T-helper 9 cell (primary cell): ENCODE measurements around the gene SCGB3A2.
"Not testable (repeated sequence)": the region's sequence is repeated elsewhere in the genome, so short reads cannot be mapped to it uniquely, and the experiment has no call there.

Experiments
- DNase-seq: peaks from one replicate; pipeline ENCODE4 v3.0.0-alpha.2; 2020

The SCGB3A2 gene

DNA sequence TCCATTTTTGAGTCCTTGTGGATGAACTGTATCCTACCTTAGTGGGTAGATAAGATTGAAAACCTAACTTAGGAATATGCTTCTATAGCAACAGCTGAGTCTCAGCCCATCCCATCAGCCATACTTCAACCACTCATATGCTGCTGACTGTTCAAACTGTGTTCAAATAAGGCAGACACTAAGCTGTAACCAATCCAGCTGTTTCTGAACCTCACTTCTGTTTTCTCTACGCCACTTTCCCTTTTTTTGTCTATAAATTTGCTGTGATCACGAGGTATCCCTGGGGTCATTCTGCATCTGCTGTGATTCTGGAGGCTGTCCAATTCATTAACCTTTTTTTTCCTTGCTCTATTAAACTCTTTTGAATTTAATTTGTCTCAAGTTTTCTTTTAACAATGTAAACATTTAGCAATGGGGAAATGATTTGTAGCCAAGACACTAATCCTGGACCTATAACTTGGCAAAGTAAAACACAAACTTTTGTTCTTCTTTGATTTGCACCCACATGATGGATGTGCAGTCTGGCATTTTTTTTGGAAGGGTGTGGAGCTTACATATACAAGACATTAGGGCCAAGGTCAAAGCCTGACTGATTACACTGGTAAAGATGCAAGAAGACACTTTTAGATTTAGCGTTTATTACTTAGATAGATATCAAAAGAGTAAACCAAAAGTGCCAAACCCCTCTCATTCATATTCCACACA, 14.9 kb upstream of the SCGB3A2 start:
- DNase-seq, result no peak

DNA sequence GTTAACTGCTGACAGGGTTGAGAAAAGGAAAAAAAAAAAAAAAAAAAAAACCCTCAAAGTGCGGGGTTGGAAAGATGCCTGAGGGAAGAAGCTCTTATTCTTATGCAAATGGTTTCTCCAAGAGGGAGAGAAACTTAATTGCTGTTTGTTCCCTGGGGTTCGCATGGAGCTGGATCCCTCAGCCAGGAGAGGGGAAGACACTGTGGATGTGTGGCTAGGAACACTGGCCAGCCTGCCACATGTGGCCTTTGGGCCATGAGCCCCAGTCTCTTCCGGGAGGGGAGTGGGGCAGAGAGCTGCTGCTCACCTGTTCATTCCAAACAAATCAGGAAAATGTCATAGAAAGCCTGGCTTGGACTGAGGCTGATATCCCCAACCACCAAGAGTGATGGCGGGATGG, 9.4 kb upstream of the SCGB3A2 start:
- no peak for DNase-seq

DNA sequence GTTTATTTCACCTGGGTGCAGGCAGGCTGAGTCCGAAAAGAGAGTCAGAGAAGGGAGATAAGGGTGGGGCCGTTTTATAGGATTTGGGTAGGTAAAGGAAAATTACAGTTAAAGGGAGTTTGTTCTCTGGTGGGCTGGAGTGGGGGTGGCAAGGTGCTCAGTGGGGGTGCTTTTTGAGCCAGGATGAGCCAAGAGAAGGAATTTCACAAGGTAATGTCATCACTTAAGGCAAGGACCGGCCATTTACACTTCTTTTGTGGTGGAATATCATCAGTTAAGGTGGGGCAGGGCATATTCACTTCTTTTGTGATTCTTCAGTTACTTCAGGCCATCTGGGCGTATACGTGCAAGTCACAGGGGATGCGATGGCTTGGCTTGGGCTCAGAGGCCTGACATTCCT, 8.6 kb upstream of the SCGB3A2 start:
- DNase-seq, result not testable (repeated sequence)

DNA sequence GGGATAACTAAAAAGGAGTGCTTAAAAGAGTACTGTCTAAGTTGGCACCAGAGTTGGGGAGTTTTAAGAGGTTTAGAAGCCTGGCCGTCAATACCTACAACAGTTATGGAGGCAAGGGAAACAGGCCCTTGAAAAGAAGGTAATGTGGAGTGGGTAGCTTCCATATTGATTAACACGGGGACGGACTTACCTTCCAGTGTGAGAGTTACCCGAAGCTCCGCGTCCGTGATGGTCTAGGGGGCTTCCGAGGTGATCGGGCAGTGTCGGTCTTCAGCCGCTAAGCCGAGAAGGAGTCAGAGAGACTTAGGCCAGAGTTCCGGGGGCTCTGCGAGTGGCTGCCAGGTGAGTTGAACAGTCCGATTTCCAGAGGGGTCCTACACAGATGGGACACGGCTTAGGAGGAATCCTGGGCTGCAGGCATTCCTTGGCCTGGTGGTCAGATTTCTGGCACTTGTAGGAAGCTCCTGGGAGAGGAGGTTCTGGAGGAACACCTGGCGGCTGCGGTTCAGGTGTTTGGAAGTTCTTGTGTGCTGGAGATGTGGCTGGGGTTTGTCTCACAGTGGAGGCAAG, 6.4 kb upstream of the SCGB3A2 start:
- not testable (repeated sequence) for DNase-seq

DNA sequence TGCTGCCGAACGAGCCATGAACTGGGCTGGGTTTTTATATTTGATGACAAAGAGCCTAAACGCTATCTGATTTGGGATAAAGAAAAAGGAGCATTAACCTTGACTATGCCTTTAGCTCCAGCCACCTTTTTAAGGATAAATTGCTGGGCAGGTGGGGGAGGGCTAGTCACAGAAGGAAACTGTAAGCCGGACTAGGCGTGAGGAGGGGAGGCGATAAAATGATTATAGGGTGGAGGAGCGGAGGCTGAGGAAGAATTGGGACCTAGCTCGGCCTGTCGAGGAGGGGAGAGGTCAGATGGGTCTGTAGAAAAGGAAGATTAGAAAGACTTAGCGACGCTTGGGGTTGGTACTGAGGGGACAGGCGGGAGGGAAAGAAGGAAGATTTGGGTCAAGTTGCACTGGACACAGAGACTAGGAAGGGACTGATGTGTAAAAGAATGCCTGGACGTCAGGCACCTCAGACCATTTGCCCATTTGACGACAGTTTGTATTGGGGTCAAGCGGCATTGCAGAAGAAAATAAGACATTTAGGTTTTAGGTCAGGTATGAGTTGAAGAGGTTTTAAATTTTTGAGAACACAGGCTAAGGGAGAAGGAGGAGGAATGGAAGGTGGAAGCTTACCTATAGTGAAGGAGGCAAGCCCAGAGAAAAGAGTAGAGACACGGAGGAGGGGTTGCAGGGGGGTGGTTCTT, 5.6 kb upstream of the SCGB3A2 start:
- DNase-seq, result not testable (repeated sequence)

DNA sequence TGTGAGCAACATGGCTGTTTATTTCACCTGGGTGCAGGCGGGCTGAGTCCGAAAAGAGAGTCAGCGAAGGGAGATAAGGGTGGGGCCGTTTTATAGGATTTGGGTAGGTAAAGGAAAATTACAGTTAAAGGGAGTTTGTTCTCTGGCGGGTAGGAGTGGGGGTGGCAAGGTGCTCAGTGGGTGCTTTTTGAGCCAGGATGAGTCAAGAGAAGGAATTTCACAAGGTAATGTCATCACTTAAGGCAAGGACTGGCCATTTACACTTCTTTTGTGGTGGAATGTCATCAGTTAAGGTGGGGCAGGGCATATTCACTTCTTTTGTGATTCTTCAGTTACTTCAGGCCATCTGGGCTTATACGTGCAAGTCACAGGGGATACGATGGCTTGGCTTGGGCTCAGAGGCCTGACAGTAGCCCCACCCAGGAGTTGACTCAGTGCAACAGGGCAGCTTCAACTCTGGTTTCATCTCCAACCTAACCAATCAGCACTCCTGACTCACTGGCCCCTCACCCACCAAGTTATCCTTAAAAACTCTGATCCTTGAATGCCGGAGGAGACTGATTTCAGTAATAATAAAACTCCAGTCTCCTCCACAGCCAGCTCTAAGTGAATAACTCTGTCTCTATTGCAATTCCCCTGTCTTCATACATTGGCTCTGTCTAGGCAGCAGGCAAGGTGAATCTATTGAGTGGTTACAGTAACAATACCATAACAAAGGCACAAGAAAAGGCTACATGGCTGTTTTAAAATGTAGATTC, 4.2 kb upstream of the SCGB3A2 start:
- not testable (repeated sequence) for DNase-seq

DNA sequence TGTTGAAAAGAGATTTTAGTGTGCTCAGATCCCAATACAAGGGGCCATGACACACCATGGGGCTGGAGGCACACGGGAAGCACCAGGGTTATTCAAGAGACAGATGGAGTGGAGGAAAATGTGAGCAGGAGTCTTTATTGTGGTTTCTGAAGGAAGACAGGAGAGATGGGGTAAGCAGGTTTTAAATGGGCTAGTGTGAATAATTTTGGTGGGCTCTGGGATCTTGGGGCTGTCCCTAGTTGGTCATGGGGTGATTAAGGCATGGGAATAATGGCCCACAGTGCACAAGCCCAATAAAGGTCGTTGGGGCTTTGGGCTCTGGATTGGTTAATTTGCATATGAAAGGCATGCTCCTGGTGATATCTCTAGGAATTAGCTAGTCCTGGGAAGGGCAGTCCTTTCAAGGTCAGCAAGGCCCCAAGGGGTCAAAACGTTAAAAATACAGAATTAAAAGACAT, 3.6 kb upstream of the SCGB3A2 start:
- no peak for DNase-seq

DNA sequence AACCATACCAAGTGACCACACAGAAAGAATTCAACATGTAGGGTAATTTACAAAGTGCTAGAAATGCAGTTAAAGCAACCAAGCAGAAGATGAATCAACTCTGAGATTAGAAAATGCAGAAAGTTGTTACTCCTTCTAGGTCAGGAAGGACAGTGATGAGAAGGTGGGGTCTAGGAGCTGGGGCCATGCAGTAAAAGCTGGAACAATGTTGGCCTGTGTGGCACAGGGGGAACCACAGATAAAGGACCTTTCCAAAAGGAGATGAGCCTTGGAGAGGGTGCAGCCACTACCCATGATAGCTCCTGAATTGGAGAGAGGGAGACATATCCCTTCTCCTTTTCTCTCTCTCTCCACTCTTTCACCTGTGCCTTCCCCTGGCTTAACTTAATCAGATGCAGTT, 2.4 kb upstream of the SCGB3A2 start:
- DNase-seq, result no peak

DNA sequence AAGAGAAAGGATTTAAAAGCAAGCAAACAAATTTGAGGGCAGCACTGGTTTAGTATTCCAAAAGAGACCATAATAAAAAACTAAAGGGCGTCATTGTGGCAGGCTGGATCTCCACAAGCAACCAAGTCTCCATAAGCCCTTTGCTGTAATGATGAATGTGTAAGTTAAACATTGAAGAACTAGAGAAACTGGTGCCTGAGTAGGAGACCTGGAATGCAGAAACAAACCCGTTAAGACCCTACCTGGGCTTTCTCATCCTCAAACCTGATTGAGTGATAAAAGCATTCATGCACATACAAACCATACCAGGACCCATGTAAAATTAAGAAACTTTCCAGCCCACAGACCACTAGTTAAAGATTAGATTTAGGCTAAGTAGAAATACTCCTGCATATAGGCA, 1.9 kb upstream of the SCGB3A2 start:
- DNase-seq, result no peak

DNA sequence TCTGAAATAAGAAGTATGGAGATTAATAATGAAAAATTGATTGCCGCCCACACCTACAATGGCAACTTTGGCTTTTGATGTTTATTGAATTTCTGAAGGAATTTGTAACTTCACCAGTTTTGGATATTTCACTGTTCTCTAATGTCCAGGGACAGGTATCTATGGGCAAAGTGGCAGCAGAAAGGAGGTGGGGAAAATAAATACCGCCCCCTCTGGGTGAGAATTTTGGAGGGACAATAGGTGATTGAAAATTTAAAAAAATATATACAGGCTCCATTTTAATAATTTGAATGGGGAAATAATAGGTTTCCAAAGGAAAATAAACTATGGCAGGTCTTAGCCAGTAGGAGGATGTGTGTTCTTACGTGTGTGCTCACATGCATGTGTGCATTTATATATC, 1.3 kb downstream of the SCGB3A2 start:
- no peak for DNase-seq

DNA sequence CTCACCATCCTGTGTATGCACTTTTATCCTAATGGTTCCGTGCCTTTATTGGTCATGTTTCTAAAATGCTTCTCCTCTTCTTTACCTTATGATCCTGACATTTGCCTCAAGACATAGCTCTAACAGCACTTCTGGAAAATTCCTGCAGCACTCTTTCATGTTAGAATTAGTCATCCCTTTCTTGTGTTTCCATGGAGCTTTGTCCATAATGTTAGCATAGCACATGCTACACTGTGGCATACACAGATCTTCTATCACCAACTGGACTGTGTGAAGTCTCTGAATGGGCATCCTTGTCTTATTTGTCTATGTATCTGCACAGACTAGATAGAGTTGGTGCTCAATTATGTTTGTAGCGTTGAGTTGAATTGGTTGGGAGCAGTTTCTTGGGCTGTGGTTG, 2.0 kb downstream of the SCGB3A2 start:
- DNase-seq, result no peak

DNA sequence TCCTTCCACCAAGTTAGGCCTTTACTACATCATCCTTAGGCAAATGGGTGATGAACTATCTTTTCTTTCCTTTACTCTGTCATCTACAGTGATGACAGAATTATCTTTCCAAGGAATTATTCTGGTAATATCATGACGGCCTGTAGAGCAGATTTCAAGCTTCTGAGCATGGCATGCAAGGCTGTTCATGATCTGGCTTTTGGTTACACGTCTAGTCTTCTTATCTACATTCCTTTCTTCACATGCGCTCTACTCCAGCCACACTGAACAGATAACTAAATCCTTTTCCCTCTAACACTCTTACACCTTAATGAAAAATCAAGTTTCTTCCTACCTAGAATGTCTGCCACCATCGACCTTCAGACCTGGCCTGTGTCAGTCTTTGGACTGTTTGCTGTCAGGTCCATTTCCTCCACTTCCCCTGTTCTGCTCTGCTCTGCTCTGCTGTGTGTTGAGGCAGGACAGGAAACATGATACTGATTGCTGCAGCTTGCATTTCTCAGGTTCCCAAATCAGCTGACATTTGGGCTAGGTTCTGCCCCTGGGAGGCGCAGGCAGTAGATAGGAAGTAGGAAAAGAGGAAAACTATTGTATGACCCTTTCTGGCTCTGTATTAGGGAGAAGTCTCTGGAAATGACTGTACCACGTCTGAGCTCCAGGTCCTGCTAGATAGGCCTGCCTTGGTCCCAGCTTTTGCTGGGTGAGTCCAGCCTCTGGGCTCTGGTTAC, 4.2 kb downstream of the SCGB3A2 start:
- DNase-seq, result no peak

DNA sequence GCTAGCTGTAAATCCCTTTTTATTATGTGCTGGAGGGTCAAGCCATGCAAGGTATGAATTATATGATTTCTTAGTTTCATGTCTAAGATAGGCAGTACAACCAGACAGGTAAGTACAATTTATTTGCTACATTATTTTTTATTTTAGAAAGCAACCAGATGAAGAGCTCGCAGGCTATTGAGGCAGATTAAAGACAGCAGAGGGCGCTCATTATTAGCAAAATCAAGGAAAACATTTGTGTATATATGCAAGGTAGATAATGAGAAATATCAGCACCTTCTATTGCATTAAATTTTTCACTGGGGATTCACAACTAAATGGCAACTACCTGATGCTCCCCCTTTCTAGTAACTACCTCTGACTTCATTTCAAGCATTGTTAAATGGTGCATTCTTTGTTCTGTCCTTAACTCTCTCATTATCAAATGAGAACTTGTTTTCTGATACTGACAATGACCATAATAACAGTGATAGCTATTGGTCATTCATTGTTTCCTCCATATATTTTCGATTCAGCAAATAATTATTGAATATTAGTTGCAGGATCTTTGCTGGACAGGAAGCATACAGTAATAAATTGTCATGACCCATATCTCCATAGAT, 8.6 kb downstream of the SCGB3A2 start:
- no peak for DNase-seq

DNA sequence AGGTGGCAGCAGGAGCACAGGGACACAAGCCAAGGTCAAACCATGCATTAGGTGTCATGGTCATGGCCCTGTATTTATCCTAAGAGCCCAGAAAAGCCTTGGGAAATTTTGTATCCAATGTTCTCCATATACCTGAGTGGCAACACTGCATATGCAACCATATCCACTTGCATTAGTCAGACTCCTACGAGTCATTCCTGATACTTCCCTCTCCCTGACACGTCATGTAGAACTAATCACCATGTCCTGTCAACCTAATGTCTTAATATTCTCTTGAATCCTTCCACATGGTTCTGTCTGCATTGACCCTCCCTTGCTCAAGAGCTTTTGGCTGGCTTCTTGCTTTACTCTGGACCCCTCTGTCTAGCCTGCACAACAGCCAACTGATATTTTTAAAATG, 9.4 kb downstream of the SCGB3A2 start:
- DNase-seq, result no peak

DNA sequence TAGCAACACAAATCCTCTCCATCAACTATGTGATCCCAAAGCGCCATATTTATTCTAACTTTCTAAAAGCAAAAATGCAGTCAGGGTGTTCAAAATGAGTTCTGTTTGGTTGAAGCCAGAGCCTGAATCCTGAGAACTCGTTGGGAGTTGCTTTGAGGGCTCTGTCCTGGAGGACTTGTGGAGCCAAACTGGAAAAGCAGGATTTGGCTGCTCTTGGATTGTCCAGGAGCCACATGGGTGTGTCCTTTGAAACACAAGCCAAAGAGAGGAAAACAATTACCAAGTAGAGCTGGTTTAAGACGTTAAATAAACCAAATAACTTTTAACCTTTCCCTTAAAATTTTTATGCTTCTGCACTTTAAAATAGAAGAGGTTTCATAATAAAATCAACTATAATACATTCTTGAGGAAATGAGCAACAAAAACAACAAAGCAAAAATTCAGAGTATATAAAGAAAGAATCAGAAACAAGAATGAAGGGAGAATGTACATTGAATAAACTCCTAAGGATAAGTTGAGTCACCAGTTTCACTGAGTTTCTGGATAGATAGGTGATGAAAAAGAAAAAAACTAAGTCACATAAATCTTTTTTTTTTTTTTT, 14.3 kb downstream of the SCGB3A2 start:
- no peak for DNase-seq

DNA sequence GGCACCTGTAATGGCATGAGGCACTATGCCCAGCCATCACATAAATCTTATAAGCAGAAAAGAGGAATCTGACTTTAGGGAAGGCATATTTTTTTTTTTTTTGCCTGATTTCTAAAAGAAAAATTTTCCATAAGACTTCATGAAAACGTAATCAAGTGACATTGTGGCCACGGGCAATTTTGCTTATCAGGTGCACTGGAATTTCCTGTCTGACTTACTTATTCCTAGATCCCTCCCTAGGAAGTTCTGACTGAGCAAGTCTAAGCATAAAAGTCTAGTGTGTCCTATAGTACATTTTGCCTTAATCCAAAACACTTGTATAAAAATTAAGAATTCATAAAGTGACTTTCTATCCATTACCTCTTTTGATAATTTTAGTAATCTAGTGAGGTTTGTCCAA, 15.3 kb downstream of the SCGB3A2 start:
- no peak for DNase-seq

DNA sequence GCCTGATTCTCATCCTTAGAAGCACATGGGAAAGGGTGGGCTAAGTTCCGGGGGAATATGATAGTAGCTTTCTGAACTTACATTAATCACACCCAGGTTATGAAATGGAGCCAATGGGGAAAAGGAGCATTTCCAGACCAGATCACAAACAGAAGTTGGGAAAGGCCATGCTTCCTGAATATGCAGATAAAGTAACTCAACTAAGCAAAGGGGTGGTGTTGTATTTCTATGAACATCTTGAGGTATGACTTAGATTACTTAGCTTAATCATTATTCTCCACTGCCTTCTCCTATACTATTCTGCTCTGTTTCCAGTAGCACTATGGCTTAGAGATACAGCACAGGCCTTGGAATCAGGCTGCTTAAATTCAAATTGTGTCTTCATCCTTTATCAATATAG, 17.4 kb downstream of the SCGB3A2 start:
- DNase-seq, result no peak

DNA sequence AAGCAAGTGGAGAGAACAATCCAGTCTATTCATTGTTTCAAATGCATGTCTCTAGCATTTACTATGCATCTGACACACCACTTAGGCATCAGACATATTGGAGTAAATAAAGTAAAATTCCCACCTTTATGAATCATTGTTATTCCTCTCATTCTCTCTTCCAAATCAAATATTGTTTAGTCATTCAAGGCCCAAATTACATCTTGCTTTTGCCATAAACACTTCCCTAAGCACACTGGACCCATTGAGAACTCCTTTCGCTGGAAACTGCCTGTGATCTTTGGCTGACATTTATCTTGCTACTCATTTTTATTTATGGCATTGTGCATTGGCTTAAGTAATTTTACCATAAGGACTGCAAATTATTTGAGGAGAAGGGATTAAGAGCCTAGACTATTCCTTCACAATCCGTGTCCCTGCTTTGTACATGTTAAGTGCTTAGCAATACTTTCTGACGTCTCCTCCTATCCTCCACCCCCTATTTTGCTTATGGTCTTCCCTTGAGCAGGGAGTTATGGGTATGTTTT, 20.4 kb downstream of the SCGB3A2 start:
- DNase-seq, result no peak

DNA sequence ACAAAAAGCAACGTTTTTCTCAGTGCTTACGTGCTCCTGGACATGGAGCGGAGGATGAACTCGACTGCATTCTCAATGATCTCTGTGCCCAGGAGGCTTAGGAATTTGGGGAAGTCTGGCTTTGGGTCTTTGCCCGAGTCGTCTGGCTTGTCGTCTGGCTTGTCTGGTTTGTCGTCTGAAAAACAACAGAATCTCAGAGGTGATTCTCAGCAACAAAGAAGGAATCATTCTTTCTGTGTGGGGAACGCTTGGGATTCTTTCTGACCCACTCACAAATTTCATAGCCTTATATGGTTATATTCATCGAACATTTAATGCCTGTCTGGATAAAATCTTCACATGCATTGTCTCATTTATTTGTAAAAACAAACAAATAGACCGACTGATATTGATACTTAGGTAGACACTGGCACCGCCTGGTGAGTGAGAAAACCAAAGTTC, 23.1 kb downstream of the SCGB3A2 start:
- no peak for DNase-seq

DNA sequence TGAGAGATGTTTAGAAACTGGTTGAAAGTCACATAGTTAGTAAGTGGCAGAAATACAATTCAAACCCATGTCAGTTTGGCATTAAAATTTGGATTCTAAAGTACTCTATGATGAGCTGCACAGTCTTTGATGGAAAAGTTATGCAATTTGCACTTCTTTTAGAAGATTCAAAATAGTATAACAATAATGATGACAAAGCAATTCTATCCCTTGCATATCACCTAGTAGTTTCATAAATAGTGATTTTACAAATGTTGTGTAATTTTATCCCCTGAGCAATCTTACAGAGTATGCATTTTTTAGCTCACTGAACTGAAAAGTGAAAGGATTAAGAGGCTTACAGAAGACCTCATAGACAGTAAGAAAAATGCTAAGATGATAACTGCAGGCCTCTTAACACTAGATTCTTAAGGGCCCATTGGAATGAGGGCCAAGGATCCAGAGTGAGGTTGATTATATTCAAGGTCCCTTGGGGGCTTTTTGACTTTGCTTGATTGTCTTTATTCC, 24.2 kb downstream of the SCGB3A2 start:
- no peak for DNase-seq

DNA sequence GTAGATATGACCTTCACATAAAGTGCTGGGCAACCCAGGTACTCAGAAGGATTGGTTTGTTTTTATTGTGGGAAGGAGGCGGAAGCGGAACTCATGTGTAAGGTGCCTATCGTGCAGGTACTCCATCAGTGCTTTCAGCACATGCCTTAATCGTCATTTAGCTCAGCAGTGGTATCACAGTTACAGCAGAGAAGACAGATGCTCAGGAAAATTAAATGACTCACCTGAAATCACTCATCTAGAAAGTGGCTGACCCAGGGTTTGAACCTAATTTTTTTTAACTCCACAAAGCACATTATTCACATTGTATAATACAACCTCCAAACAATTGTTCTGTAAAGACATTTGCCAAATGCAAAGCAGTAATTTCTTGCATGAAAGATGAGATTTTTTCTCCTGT, 25.6 kb downstream of the SCGB3A2 start:
- DNase-seq, result no peak
